Caco-2 (cell line): ENCODE data around the gene SEMA6B. TPM values are rescaled to one million over a fixed set of nuclear protein-coding genes. Genes with fewer than 3 reads are reported as not detected.
A peak's percentile ranks its signal among the peaks of the same experiment; 100 is the strongest.

Experiments used
- BruUV-seq: library from RNA; stranded (reverse); fragments of 400-500 nt; replicated peaks from 2 replicates; lab custom pipeline; 2021; lab: Mats Ljungman, UMichigan
- CTCF ChIA-PET: fragments of 300-600 bp; sonication (Branson Sonifier 250); formaldehyde crosslinking; loops from one replicate; lab custom pipeline; 2022; ENCODE audit warnings: antibody characterized with exemption; lab: Charles Lee
- POLR2A ChIA-PET: fragments of 300-600 bp; sonication (Branson Sonifier 250); formaldehyde crosslinking; loops from one replicate; lab custom pipeline; 2022; ENCODE audit warnings: antibody characterized with exemption; lab: Charles Lee
- DNase-seq, 2 experiments: peaks; one replicate each; pipeline versions ENCODE4 v3.0.0 to v3.0.0-alpha.2; 2020 to 2022
- H3K27me3 ChIP-seq: replicated peaks from 2 replicates; pipeline ENCODE4 v1.6.0; 2011; ENCODE audit warnings: low read length; ENCODE audit not compliant: control insufficient read depth, insufficient read depth
- H3K36me3 ChIP-seq: 2 replicates; pipeline ENCODE4 v1.5.1; 2011; ENCODE audit warnings: low read length; ENCODE audit not compliant: control insufficient read depth, insufficient read depth
- H3K4me1 ChIP-seq: fragments of 250-450 bp; sonication (Bioruptor Pico); 2 replicates; pipeline ENCODE4 v1.5.1; 2020; ENCODE audit warnings: mild to moderate bottlenecking
- H3K4me3 ChIP-seq: 2 replicates; pipeline ENCODE4 v1.5.1; 2011; ENCODE audit warnings: low read depth, mild to moderate bottlenecking, control low read depth, low read length
- H3K9me3 ChIP-seq: fragments of 250-450 bp; sonication (Bioruptor Pico); 2 replicates; pipeline ENCODE4 v1.5.1; 2020; ENCODE audit warnings: mild to moderate bottlenecking, moderate library complexity
- H3K27ac Mint-ChIP-seq: one replicate; pipeline ENCODE4 v1.8.0; 2022; ENCODE audit warnings: mixed read lengths; ENCODE audit not compliant: unreplicated experiment
- H3K27me3 Mint-ChIP-seq: one replicate; pipeline ENCODE4 v1.8.0; 2022; ENCODE audit warnings: mixed read lengths; ENCODE audit not compliant: insufficient read depth, unreplicated experiment
- H3K36me3 Mint-ChIP-seq: one replicate; pipeline ENCODE4 v1.8.0; 2022; ENCODE audit warnings: mild to moderate bottlenecking, mixed read lengths; ENCODE audit not compliant: insufficient read depth, unreplicated experiment
- H3K4me1 Mint-ChIP-seq: one replicate; pipeline ENCODE4 v1.8.0; 2022; ENCODE audit warnings: low read depth, mixed read lengths; ENCODE audit not compliant: unreplicated experiment
- H3K4me3 Mint-ChIP-seq: one replicate; pipeline ENCODE4 v1.8.0; 2022; ENCODE audit warnings: mild to moderate bottlenecking, moderate library complexity, mixed read lengths; ENCODE audit not compliant: unreplicated experiment
- H3K9me3 Mint-ChIP-seq: one replicate; pipeline ENCODE4 v1.8.0; 2022; ENCODE audit warnings: mixed read lengths; ENCODE audit not compliant: unreplicated experiment
- CTCF ChIP-seq, 2 experiments: fragments of 200-600 bp in 1 of 2; IDR thresholded peaks; 1 replicate in 1 of 2; 2 replicates in 1 of 2; pipeline versions ENCODE4 v1.5.1 to v1.8.0; 2011 to 2022; ENCODE audit warnings: antibody characterized with exemption in 1 of 2, control low read depth in 1 of 2, inconsistent platforms in 1 of 2, low read depth in 1 of 2, low read length in 1 of 2, mild to moderate bottlenecking in 1 of 2, moderate library complexity in 1 of 2; ENCODE audit not compliant: insufficient read depth in 1 of 2, severe bottlenecking in 1 of 2, unreplicated experiment in 1 of 2
- intact Hi-C: fragments of 100-400 bp; cut with micrococcal nuclease; formaldehyde crosslinking; loops from one replicate; pipeline ENCODE4 v1.10.0; 2022; ENCODE audit not compliant: unreplicated experiment
- total RNA-seq: library from RNA; stranded (reverse); gene quantifications from 2 replicates; pipeline ENCODE4 v1.2.3, GENCODE V29; 2022

Gene SEMA6B
- total RNA-seq, 1 experiment from 2014 or later, result 0.39 TPM

GRCh38 chr19:4583961-4584669 is 24.6 kb upstream of the SEMA6B start:
- H3K4me3 Mint-ChIP-seq, result peak overlapping the region; percentile 54
- Histone ChIP-seq H3K4me3 (peak overlapping the region; percentile 52), H3K9me3 (no peaks in the 10 kb centered on the region), H3K27me3 (no peaks in the 10 kb centered on the region), H3K36me3 (no peaks in the 10 kb centered on the region), H3K4me1 (peaks cover 13% of the 10 kb centered on the region)
- POLR2A ChIA-PET, result no interaction called here
- H3K27me3 Mint-ChIP-seq, result peaks cover 16% of the 10 kb centered on the region
- H3K4me1 Mint-ChIP-seq, result peaks cover 9% of the 10 kb centered on the region
- no TSS peak for BruUV-seq
- H3K9me3 Mint-ChIP-seq, result no peaks in the 10 kb centered on the region
- H3K36me3 Mint-ChIP-seq, result no peaks in the 10 kb centered on the region
- H3K27ac Mint-ChIP-seq, result no peak overlapping the region
- TF ChIP-seq CTCF (IDR thresholded peaks at IDR 0.05; ENCODE audit: insufficient read depth in 1 of 2, low read depth in 1 of 2, low read length in 1 of 2, severe bottlenecking in 1 of 2, unreplicated experiment in 1 of 2), result no peak
- CTCF ChIA-PET, result interaction anchor here (0.6 kb wide), 1 partner anchor 8 kb away, joined by 3 read pairs; no protein-coding TSS in a partner anchor
- DNase-seq, result peak in 1 of 2 experiments; percentile 63
- intact Hi-C loops, result no loop called here

- POLR2A ChIA-PET, result no interaction called here
Observed at GRCh38 chr19:4582980-4583842, 23.7 kb upstream of the SEMA6B start.

More at GRCh38 chr19:4582980-4583842, 23.7 kb upstream of the SEMA6B start:
- DNase-seq, result no peak
- no TSS peak for BruUV-seq
- no peak for TF ChIP-seq CTCF (IDR thresholded peaks at IDR 0.05; ENCODE audit: insufficient read depth in 1 of 2, low read depth in 1 of 2, low read length in 1 of 2, severe bottlenecking in 1 of 2, unreplicated experiment in 1 of 2)
- Histone ChIP-seq H3K27me3 (no peaks in the 10 kb centered on the region), H3K9me3 (no peaks in the 10 kb centered on the region), H3K36me3 (no peaks in the 10 kb centered on the region), H3K4me3 (no peak overlapping the region), H3K4me1 (peaks cover 13% of the 10 kb centered on the region)
- intact Hi-C loops, result no loop called here
- Mint-ChIP-seq H3K27me3 (peaks cover 16% of the 10 kb centered on the region), H3K4me1 (peaks cover 9% of the 10 kb centered on the region), H3K27ac (no peak overlapping the region), H3K36me3 (no peaks in the 10 kb centered on the region), H3K9me3 (no peaks in the 10 kb centered on the region), H3K4me3 (peak overlapping the region; percentile 54)
- CTCF ChIA-PET, result no interaction called here
